SU-DHL-6 (cell line): Measurements from ENCODE around the gene SLU7.

Experiments
- EZH2phosphoT487 ChIP-seq: fragments of 200-600 bp; sonication (generic), shearing (Covaris generic); conservative IDR thresholded peaks from 2 replicates; pipeline ENCODE4 v1.6.1; 2018; ENCODE audit warnings: mild to moderate bottlenecking, antibody characterized with exemption, low read length, moderate library complexity, mixed read lengths
- TF ChIP-seq, protein P1 (sequence below): fragments of 200-600 bp; sonication (generic); IDR thresholded peaks from one replicate; pipeline ENCODE4 v1.5.1; 2017; ENCODE audit warnings: antibody characterized with exemption, mild to moderate bottlenecking, low read length, moderate library complexity; ENCODE audit not compliant: insufficient read depth, poor library complexity, severe bottlenecking

DNA sequence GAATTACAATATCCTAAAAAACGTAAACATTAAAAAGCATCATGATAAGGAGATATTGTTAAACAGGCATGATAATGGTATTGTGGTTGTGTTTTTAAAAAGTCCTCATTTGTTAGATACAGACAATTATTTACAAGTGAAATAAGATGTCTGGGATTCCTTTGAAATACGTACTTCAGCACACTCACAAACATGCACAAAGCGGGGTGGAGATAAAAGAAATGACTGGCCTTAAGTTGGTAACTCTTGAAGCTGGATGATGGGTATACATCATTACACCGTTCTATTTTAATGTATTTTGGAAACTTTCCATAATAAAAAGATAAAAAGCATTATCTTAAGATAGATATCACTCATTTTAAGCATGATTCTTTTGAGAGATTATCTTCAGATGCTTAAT lies 20.1 kb downstream of the SLU7 start:
- TF ChIP-seq, protein P1, sequence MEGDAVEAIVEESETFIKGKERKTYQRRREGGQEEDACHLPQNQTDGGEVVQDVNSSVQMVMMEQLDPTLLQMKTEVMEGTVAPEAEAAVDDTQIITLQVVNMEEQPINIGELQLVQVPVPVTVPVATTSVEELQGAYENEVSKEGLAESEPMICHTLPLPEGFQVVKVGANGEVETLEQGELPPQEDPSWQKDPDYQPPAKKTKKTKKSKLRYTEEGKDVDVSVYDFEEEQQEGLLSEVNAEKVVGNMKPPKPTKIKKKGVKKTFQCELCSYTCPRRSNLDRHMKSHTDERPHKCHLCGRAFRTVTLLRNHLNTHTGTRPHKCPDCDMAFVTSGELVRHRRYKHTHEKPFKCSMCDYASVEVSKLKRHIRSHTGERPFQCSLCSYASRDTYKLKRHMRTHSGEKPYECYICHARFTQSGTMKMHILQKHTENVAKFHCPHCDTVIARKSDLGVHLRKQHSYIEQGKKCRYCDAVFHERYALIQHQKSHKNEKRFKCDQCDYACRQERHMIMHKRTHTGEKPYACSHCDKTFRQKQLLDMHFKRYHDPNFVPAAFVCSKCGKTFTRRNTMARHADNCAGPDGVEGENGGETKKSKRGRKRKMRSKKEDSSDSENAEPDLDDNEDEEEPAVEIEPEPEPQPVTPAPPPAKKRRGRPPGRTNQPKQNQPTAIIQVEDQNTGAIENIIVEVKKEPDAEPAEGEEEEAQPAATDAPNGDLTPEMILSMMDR = no peak
- TF ChIP-seq EZH2phosphoT487 = no peak
